Thyroid gland (tissue), 4 donors: ENCODE measurements around the gene STK32B.

ENCODE experiments used
- POLR2A ChIP-seq, 2 donors: fragments of 450-650 bp; IDR thresholded peaks; one replicate each; pipeline ENCODE4 v1.6.1; 2017; ENCODE audit warnings: antibody characterized with exemption in 2 of 2, mild to moderate bottlenecking in 2 of 2, moderate library complexity in 1 of 2
- TF ChIP-seq, protein P1 (sequence below), 6 experiments: fragments of 200-600 bp in 3 of 6; fragments of 450-650 bp in 3 of 6; sonication (generic) in 3 of 6; IDR thresholded peaks; one replicate each; pipeline ENCODE4 v1.5.1; 2016 to 2019; ENCODE audit warnings: antibody characterized with exemption in 6 of 6, mild to moderate bottlenecking in 2 of 6, inconsistent platforms in 1 of 6, moderate library complexity in 1 of 6

DNA sequence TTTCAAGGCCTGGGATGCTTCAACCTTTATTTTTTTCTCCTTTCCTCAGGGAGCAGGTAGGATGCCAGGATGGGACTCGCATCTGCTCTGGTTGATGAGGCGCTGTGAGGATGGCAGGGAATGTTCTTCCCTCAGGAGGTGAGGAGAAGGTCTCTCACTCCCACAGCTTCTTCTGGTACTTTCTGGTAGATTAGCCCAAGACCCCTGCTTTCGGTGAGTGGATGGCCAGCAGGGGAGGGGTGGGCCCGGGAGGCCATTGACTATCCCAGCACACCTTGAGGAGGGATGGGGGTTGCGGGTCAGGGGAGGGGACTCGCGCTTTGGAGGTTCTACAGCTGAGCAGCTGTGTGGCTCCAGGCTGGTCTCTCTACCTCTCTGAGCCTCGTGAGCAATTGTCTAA is 46.8 kb upstream of the STK32B start:
- no peak for TF ChIP-seq POLR2A (IDR thresholded peaks at IDR 0.05)
- TF ChIP-seq, protein P1, sequence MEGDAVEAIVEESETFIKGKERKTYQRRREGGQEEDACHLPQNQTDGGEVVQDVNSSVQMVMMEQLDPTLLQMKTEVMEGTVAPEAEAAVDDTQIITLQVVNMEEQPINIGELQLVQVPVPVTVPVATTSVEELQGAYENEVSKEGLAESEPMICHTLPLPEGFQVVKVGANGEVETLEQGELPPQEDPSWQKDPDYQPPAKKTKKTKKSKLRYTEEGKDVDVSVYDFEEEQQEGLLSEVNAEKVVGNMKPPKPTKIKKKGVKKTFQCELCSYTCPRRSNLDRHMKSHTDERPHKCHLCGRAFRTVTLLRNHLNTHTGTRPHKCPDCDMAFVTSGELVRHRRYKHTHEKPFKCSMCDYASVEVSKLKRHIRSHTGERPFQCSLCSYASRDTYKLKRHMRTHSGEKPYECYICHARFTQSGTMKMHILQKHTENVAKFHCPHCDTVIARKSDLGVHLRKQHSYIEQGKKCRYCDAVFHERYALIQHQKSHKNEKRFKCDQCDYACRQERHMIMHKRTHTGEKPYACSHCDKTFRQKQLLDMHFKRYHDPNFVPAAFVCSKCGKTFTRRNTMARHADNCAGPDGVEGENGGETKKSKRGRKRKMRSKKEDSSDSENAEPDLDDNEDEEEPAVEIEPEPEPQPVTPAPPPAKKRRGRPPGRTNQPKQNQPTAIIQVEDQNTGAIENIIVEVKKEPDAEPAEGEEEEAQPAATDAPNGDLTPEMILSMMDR (IDR thresholded peaks at IDR 0.05) = no peak
